A673 (cell line): Measurements from ENCODE around the gene MTHFD2L. TPM values are rescaled to one million over a fixed set of nuclear protein-coding genes. Genes with fewer than 3 reads are reported as not detected.

Experiments
- BruUV-seq: library from RNA; stranded (reverse); fragments of 400-500 nt; replicated peaks from 2 replicates; lab custom pipeline; 2021; lab: Mats Ljungman, UMichigan
- CTCF ChIA-PET: fragments of 300-600 bp; sonication (Branson Sonifier 250); formaldehyde crosslinking; loops from one replicate; lab custom pipeline; 2022; ENCODE audit warnings: antibody characterized with exemption; lab: Charles Lee
- POLR2A ChIA-PET: fragments of 300-600 bp; sonication (Branson Sonifier 250); formaldehyde crosslinking; loops from one replicate; lab custom pipeline; 2022; ENCODE audit warnings: antibody characterized with exemption; ENCODE audit not compliant: low non-redundant PET; lab: Charles Lee
- DNase-seq: peaks from one replicate; pipeline ENCODE4 v3.0.0-alpha.2; 2015; ENCODE audit warnings: low spot score
- H3K27ac ChIP-seq: fragments of 200-600 bp; sonication (generic); 2 replicates; pipeline ENCODE4 v1.5.1; 2016; ENCODE audit warnings: mixed run types, low read depth, mild to moderate bottlenecking, mixed read lengths, antibody characterized with exemption, low read length; ENCODE audit not compliant: poor library complexity, severe bottlenecking
- H3K27me3 ChIP-seq: fragments of 200-600 bp; sonication (generic); replicated peaks from 2 replicates; pipeline ENCODE4 v1.6.1; 2017; ENCODE audit warnings: mixed run types, low read depth, mild to moderate bottlenecking, mixed read lengths, antibody characterized with exemption, low read length; ENCODE audit not compliant: insufficient read depth, poor library complexity
- H3K36me3 ChIP-seq: fragments of 200-600 bp; sonication (generic); 2 replicates; pipeline ENCODE4 v1.6.1; 2016; ENCODE audit warnings: mixed run types, mild to moderate bottlenecking, mixed read lengths, antibody characterized with exemption, low read length; ENCODE audit not compliant: insufficient read depth, poor library complexity, severe bottlenecking
- H3K4me1 ChIP-seq: fragments of 200-600 bp; sonication (generic); 2 replicates; pipeline ENCODE4 v1.6.1; 2017; ENCODE audit warnings: mixed run types, mild to moderate bottlenecking, mixed read lengths, antibody characterized with exemption, low read length; ENCODE audit not compliant: insufficient read depth, poor library complexity, severe bottlenecking
- H3K4me3 ChIP-seq: fragments of 200-600 bp; sonication (generic); 2 replicates; pipeline ENCODE4 v1.5.1; 2016; ENCODE audit warnings: low read depth, mixed run types, mild to moderate bottlenecking, mixed read lengths, low read length; ENCODE audit not compliant: poor library complexity, severe bottlenecking
- H3K9me3 ChIP-seq: fragments of 200-600 bp; sonication (generic); 2 replicates; pipeline ENCODE4 v1.6.1; 2016; ENCODE audit warnings: mixed run types, low read depth, mild to moderate bottlenecking, mixed read lengths, antibody characterized with exemption, low read length; ENCODE audit not compliant: poor library complexity, severe bottlenecking
- EZH2 ChIP-seq: fragments of 200-600 bp; sonication (generic); IDR thresholded peaks from 2 replicates; pipeline ENCODE4 v1.6.1; 2017; ENCODE audit warnings: borderline replicate concordance, low read depth, mild to moderate bottlenecking, mixed read lengths, antibody characterized with exemption, low read length; ENCODE audit not compliant: poor library complexity, severe bottlenecking
- intact Hi-C: fragments of 100-400 bp; cut with micrococcal nuclease; formaldehyde crosslinking; loops from one replicate; pipeline ENCODE4 v1.10.0; 2022; ENCODE audit not compliant: unreplicated experiment
- total RNA-seq: library from RNA; stranded (reverse); gene quantifications from 2 replicates; pipeline ENCODE4 v1.2.3, GENCODE V29; 2021
- TF ChIP-seq, protein P1 (sequence below): fragments of 300-800, 200-600 bp; sonication (generic); conservative IDR thresholded peaks from 2 replicates; pipeline ENCODE4 v1.5.1; 2017; ENCODE audit warnings: low read depth, mild to moderate bottlenecking, antibody characterized with exemption, low read length, moderate library complexity, mixed read lengths

MTHFD2L gene
- total RNA-seq, 1 experiment from 2014 or later = 11.4 TPM

DNA sequence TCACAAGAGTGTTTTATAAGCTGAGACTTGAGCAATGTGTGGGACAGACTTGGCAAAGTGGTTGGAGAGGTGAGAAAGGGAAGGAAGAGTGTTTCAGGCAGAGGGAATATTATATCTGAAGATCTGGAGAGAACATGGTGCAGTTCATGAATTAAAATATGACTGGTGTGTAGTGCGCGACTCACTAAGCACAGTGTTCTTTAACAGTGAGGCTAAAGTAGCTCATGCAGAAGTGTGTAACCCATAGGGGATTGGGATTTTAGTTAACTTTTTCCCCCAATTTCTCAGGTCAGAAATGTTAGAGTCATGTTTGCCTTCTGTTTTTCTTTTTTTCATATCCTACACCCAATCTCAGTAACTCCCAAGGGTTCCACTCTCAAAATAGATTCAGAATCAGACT, 9.7 kb downstream of the MTHFD2L start:
- TF ChIP-seq EZH2 = no peak
- TF ChIP-seq, protein P1, sequence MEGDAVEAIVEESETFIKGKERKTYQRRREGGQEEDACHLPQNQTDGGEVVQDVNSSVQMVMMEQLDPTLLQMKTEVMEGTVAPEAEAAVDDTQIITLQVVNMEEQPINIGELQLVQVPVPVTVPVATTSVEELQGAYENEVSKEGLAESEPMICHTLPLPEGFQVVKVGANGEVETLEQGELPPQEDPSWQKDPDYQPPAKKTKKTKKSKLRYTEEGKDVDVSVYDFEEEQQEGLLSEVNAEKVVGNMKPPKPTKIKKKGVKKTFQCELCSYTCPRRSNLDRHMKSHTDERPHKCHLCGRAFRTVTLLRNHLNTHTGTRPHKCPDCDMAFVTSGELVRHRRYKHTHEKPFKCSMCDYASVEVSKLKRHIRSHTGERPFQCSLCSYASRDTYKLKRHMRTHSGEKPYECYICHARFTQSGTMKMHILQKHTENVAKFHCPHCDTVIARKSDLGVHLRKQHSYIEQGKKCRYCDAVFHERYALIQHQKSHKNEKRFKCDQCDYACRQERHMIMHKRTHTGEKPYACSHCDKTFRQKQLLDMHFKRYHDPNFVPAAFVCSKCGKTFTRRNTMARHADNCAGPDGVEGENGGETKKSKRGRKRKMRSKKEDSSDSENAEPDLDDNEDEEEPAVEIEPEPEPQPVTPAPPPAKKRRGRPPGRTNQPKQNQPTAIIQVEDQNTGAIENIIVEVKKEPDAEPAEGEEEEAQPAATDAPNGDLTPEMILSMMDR = no peak
- Histone ChIP-seq H3K4me1 (no peaks in the 10 kb centered on the region), H3K36me3 (no peaks in the 10 kb centered on the region), H3K27me3 (no peaks in the 10 kb centered on the region), H3K9me3 (no peaks in the 10 kb centered on the region), H3K27ac (no peak overlapping the region), H3K4me3 (no peak overlapping the region)
- BruUV-seq = no TSS peak
- DNase-seq = no peak
- intact Hi-C loops = no loop called here
- POLR2A ChIA-PET = no interaction called here
- CTCF ChIA-PET = no interaction called here

DNA sequence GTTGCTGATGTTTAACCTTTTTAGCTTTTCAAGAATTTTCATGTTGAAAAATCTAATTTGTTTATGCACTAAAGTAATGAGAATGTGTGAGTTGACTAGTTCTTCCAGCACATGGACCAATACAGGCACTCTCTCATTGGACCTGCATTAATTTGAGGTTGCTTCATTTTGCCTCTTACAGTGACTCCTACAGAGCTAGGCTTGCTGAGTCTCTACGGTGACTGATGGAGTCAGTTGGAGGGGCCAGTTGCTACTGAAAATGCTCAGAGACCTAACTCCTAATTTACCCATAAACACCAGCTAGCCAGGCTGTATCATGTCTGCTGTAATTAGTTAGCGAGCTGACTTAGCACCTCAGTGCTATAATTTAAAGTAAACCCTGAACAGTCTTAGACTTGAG, 10.9 kb downstream of the MTHFD2L start:
- intact Hi-C loops = no loop called here
- H3K27ac ChIP-seq = no peak overlapping the region
- no peak for TF ChIP-seq EZH2
- TF ChIP-seq, protein P1 = no peak
- H3K27me3 ChIP-seq = no peaks in the 10 kb centered on the region
- no peaks in the 10 kb centered on the region for H3K4me1 ChIP-seq
- no peak for DNase-seq
- H3K36me3 ChIP-seq = no peaks in the 10 kb centered on the region
- H3K9me3 ChIP-seq = no peaks in the 10 kb centered on the region
- ChIA-PET CTCF (no interaction called here), POLR2A (no interaction called here)
- no peak overlapping the region for H3K4me3 ChIP-seq
- BruUV-seq = no TSS peak

DNA sequence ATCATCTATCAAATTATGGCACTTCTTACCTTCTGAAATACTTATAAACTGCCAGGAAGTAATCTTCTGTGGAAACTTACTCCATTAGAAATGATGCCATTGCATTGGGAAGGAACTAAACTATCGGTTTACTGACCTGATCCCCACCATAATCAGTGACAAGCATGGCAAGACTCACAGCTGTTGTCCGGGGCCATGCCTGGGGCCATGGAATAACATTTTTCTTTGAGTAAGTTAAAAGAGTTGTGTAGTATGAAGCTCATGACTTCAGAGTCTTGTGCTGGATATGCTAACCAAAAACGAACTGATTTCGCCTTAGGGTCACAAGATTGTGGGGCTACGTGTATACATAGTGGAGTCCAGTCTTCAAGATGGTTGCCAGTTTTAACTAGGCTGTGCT, 15.4 kb downstream of the MTHFD2L start:
- no TSS peak for BruUV-seq
- Histone ChIP-seq H3K27ac (no peak overlapping the region), H3K9me3 (no peaks in the 10 kb centered on the region), H3K36me3 (no peaks in the 10 kb centered on the region), H3K4me3 (no peak overlapping the region), H3K4me1 (no peaks in the 10 kb centered on the region), H3K27me3 (no peaks in the 10 kb centered on the region)
- CTCF ChIA-PET = no interaction called here
- DNase-seq = no peak
- intact Hi-C loops = no loop called here
- POLR2A ChIA-PET = no interaction called here
- TF ChIP-seq, protein P1 = no peak
- TF ChIP-seq EZH2 = no peak
